SJCRH30 (cell line): ENCODE data around the gene CACTIN. TPM values are rescaled to one million over a fixed set of nuclear protein-coding genes. Genes with fewer than 3 reads are reported as not detected.

Experiments
- DNase-seq, 2 experiments: peaks; one replicate each; pipeline ENCODE4 v3.0.0-alpha.2; 2015 to 2020
- H3K27ac ChIP-seq: fragments of 250-450 bp; sonication (Bioruptor Pico); 2 replicates; pipeline ENCODE4 v1.5.1; 2020; ENCODE audit warnings: mild to moderate bottlenecking, moderate library complexity
- H3K27me3 ChIP-seq: fragments of 250-450 bp; sonication (Bioruptor Pico); 2 replicates; pipeline ENCODE4 v1.5.1; 2020; ENCODE audit warnings: mild to moderate bottlenecking, moderate library complexity
- H3K36me3 ChIP-seq: fragments of 250-450 bp; sonication (Bioruptor Pico); 2 replicates; pipeline ENCODE4 v1.5.1; 2020; ENCODE audit warnings: mild to moderate bottlenecking, moderate library complexity
- H3K4me1 ChIP-seq: fragments of 250-450 bp; sonication (Bioruptor Pico); 2 replicates; pipeline ENCODE4 v1.5.1; 2020; ENCODE audit warnings: mild to moderate bottlenecking, moderate library complexity
- H3K4me3 ChIP-seq: fragments of 250-450 bp; sonication (Bioruptor Pico); 2 replicates; pipeline ENCODE4 v1.5.1; 2020; ENCODE audit warnings: mild to moderate bottlenecking, moderate library complexity
- H3K9me3 ChIP-seq: fragments of 250-450 bp; sonication (Bioruptor Pico); replicated peaks from 2 replicates; pipeline ENCODE4 v1.5.1; 2020; ENCODE audit warnings: mild to moderate bottlenecking, moderate library complexity
- total RNA-seq: library from RNA; depleted of rRNA; stranded (reverse); fragments of >200 nt; shearing (Covaris generic); gene quantifications from 2 replicates; pipeline ENCODE4 v1.2.3, GENCODE V29; 2014; rRNA removed

CACTIN gene
- total RNA-seq, result 21.4 and 21.6 TPM in 2 replicates

GRCh38 chr19:3626473-3627350 is at the start of gene CACTIN:
Gene CACTIN (minus strand): TSS chr19:3626790. CDS start chr19:3626762, 28 bp downstream.
- H3K27me3 ChIP-seq, result no peaks in the 10 kb centered on the region
- H3K36me3 ChIP-seq, result no peaks in the 10 kb centered on the region
- H3K4me1 ChIP-seq, result no peaks in the 10 kb centered on the region
- peak within 1 kb of the TSS; percentile 94 for H3K4me3 ChIP-seq
- H3K9me3 ChIP-seq, result no peaks in the 10 kb centered on the region
- DNase-seq, result peak; percentile 99
- H3K27ac ChIP-seq, result peak within 1 kb of the TSS; percentile 95

GRCh38 chr19:3674784-3675543 is 48.4 kb upstream of the CACTIN start:
- H3K27ac ChIP-seq, result no peak overlapping the region
- H3K4me3 ChIP-seq, result no peak overlapping the region
- no peaks in the 10 kb centered on the region for H3K9me3 ChIP-seq
- no peaks in the 10 kb centered on the region for H3K27me3 ChIP-seq
- no peak for DNase-seq
- H3K4me1 ChIP-seq, result peaks cover 13% of the 10 kb centered on the region
- no peaks in the 10 kb centered on the region for H3K36me3 ChIP-seq

GRCh38 chr19:3673506-3674439 is 47.2 kb upstream of the CACTIN start:
- Histone ChIP-seq H3K9me3 (no peaks in the 10 kb centered on the region), H3K4me3 (no peak overlapping the region), H3K36me3 (no peaks in the 10 kb centered on the region), H3K27ac (no peak overlapping the region), H3K27me3 (no peaks in the 10 kb centered on the region), H3K4me1 (peaks cover 13% of the 10 kb centered on the region)
- DNase-seq, result no peak

- DNase-seq, result no peak
- H3K4me1 ChIP-seq, result peaks cover 13% of the 10 kb centered on the region
- H3K4me3 ChIP-seq, result no peak overlapping the region
- H3K27me3 ChIP-seq, result no peaks in the 10 kb centered on the region
- no peak overlapping the region for H3K27ac ChIP-seq
- no peaks in the 10 kb centered on the region for H3K9me3 ChIP-seq
- H3K36me3 ChIP-seq, result no peaks in the 10 kb centered on the region
Observed at GRCh38 chr19:3672993-3673392, 46.4 kb upstream of the CACTIN start.

GRCh38 chr19:3672575-3672948 is 46.0 kb upstream of the CACTIN start:
- no peaks in the 10 kb centered on the region for H3K27me3 ChIP-seq
- no peak for DNase-seq
- no peaks in the 10 kb centered on the region for H3K36me3 ChIP-seq
- H3K27ac ChIP-seq, result peak overlapping the region; percentile 80
- H3K9me3 ChIP-seq, result no peaks in the 10 kb centered on the region
- no peak overlapping the region for H3K4me3 ChIP-seq
- H3K4me1 ChIP-seq, result peaks cover 13% of the 10 kb centered on the region

GRCh38 chr19:3671680-3672574 is 45.3 kb upstream of the CACTIN start:
- H3K36me3 ChIP-seq, result no peaks in the 10 kb centered on the region
- DNase-seq, result peak; percentile 47 to 59
- peak overlapping the region; percentile 80 for H3K27ac ChIP-seq
- H3K4me1 ChIP-seq, result peaks cover 13% of the 10 kb centered on the region
- H3K9me3 ChIP-seq, result no peaks in the 10 kb centered on the region
- peak overlapping the region; percentile 36 for H3K4me3 ChIP-seq
- H3K27me3 ChIP-seq, result no peaks in the 10 kb centered on the region

- DNase-seq, result peak in 1 of 2 experiments; percentile 37
- Histone ChIP-seq H3K4me3 (peak overlapping the region; percentile 36), H3K27me3 (no peaks in the 10 kb centered on the region), H3K9me3 (no peaks in the 10 kb centered on the region), H3K27ac (peak overlapping the region; percentile 80), H3K4me1 (peaks cover 13% of the 10 kb centered on the region), H3K36me3 (no peaks in the 10 kb centered on the region)
Observed at GRCh38 chr19:3670796-3671679, 44.4 kb upstream of the CACTIN start.

GRCh38 chr19:3669947-3670795 is 43.6 kb upstream of the CACTIN start:
- peak overlapping the region; percentile 36 for H3K4me3 ChIP-seq
- no peaks in the 10 kb centered on the region for H3K9me3 ChIP-seq
- peak overlapping the region; percentile 80 for H3K27ac ChIP-seq
- H3K27me3 ChIP-seq, result no peaks in the 10 kb centered on the region
- H3K4me1 ChIP-seq, result peaks cover 13% of the 10 kb centered on the region
- DNase-seq, result peak; percentile 57
- no peaks in the 10 kb centered on the region for H3K36me3 ChIP-seq

- Histone ChIP-seq H3K36me3 (no peaks in the 10 kb centered on the region), H3K4me1 (peaks cover 13% of the 10 kb centered on the region), H3K4me3 (no peak overlapping the region), H3K27ac (no peak overlapping the region), H3K9me3 (no peaks in the 10 kb centered on the region), H3K27me3 (no peaks in the 10 kb centered on the region)
- DNase-seq, result no peak
Observed at GRCh38 chr19:3669082-3669946, 42.7 kb upstream of the CACTIN start.

GRCh38 chr19:3668331-3669081 is 41.9 kb upstream of the CACTIN start:
- Histone ChIP-seq H3K27me3 (no peaks in the 10 kb centered on the region), H3K4me3 (no peak overlapping the region), H3K4me1 (peaks cover 13% of the 10 kb centered on the region), H3K27ac (no peak overlapping the region), H3K36me3 (no peaks in the 10 kb centered on the region), H3K9me3 (no peaks in the 10 kb centered on the region)
- no peak for DNase-seq

GRCh38 chr19:3667766-3668165 is 41.2 kb upstream of the CACTIN start:
- DNase-seq, result no peak
- Histone ChIP-seq H3K9me3 (no peaks in the 10 kb centered on the region), H3K4me3 (no peak overlapping the region), H3K27ac (no peak overlapping the region), H3K36me3 (no peaks in the 10 kb centered on the region), H3K4me1 (peaks cover 13% of the 10 kb centered on the region), H3K27me3 (no peaks in the 10 kb centered on the region)
